Muscle of leg (tissue), 11 donors: Measurements from ENCODE around the gene APBA2. TPM values are rescaled to one million over a fixed set of nuclear protein-coding genes. Genes with fewer than 3 reads are reported as not detected.
"Not testable (repeated sequence)": the region's sequence is repeated elsewhere in the genome, so short reads cannot be mapped to it uniquely, and the experiment has no call there.

Source experiments
- DNase-seq: peaks from one replicate; pipeline ENCODE4 v3.0.0; 2013
- H3K27ac ChIP-seq: one replicate; pipeline ENCODE4 v1.5.1; 2013; ENCODE audit warnings: mild to moderate bottlenecking, low read length, control low read depth
- H3K27me3 ChIP-seq: one replicate; pipeline ENCODE4 v1.6.1; 2013; ENCODE audit warnings: low read length; ENCODE audit not compliant: control insufficient read depth, insufficient read depth
- H3K36me3 ChIP-seq: one replicate; pipeline ENCODE4 v1.6.1; 2013; ENCODE audit warnings: low read length; ENCODE audit not compliant: control insufficient read depth, insufficient read depth
- H3K4me1 ChIP-seq: one replicate; pipeline ENCODE4 v1.6.1; 2013; ENCODE audit warnings: low read length; ENCODE audit not compliant: control insufficient read depth, insufficient read depth
- H3K4me3 ChIP-seq: one replicate; pipeline ENCODE4 v1.5.1; 2013; ENCODE audit warnings: low read length, control low read depth
- H3K9me3 ChIP-seq: replicated peaks from 2 replicates; pipeline ENCODE4 v1.6.1; 2013; ENCODE audit warnings: low read depth, low read length; ENCODE audit not compliant: control insufficient read depth
- WGBS: methylation state at CpG from one replicate; pipeline ENCODE4 v1.1.5; 2013; ENCODE audit warnings: missing lambda C conversion rate; ENCODE audit not compliant: insufficient coverage; 5-methylcytosine and 5-hydroxymethylcytosine counted together
- polyA plus RNA-seq, 8 donors: library from polyadenylated mRNA; unstranded; fragments of 120-200 nt; gene quantifications; one replicate each; pipeline versions ENCODE4 v1.2.1 to v1.2.3, GENCODE V29; 2013; ENCODE audit warnings: inconsistent platforms in 1 of 8, low replicate concordance in 1 of 8; ENCODE audit not compliant: insufficient read length in 8 of 8, insufficient read depth in 1 of 8
- total RNA-seq: library from RNA; stranded (reverse); fragments of 120-200 nt; gene quantifications from one replicate; pipeline ENCODE4 v1.2.4, GENCODE V29; 2013

The APBA2 gene
- total and polyA plus RNA-seq, 9 donors: 4.0 to 9.7 (median 5.7) TPM

- DNase-seq: no peak
- Histone ChIP-seq H3K27me3 (no peaks in the 10 kb centered on the region), H3K36me3 (no peaks in the 10 kb centered on the region), H3K9me3 (no peaks in the 10 kb centered on the region), H3K4me1 (no peaks in the 10 kb centered on the region), H3K4me3 (no peak overlapping the region), H3K27ac (no peak overlapping the region)
- no CpG with 5 or more reads among the region's 2 CpGs for WGBS
Measured at GRCh38 chr15:29008846-29009245, 123.1 kb downstream of the APBA2 start.

DNA sequence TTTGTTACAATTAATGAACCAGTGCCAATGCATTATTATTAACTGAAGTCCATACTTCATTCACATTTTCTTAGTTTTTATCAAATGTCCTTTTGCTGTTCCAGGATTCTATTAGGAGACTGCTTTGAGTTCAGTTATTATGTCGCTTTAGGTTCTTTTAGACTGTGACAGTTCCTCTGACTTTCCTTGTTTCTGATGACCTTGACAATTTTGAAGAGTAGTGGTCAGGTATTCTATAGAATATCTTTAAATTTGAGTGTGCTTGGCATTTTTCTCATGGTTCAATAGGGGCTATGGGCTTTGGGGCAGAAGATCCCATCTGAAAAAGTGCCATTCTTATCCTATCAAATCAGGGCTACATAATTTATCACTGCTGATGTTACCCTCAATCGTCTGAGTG lies 126.3 kb downstream of the APBA2 start:
- Histone ChIP-seq H3K27me3 (no peaks in the 10 kb centered on the region), H3K27ac (no peak overlapping the region), H3K36me3 (no peaks in the 10 kb centered on the region), H3K9me3 (no peaks in the 10 kb centered on the region), H3K4me1 (no peaks in the 10 kb centered on the region), H3K4me3 (no peak overlapping the region)
- no CpG with 5 or more reads among the region's 2 CpGs for WGBS
- DNase-seq: no peak

GRCh38 chr15:29014493-29014892 lies 128.7 kb downstream of the APBA2 start:
- DNase-seq: no peak
- Histone ChIP-seq H3K9me3 (no peaks in the 10 kb centered on the region), H3K36me3 (no peaks in the 10 kb centered on the region), H3K4me1 (no peaks in the 10 kb centered on the region), H3K27ac (no peak overlapping the region), H3K4me3 (no peak overlapping the region), H3K27me3 (no peaks in the 10 kb centered on the region)
- WGBS: no CpG with 5 or more reads among the region's 1 CpG

DNA sequence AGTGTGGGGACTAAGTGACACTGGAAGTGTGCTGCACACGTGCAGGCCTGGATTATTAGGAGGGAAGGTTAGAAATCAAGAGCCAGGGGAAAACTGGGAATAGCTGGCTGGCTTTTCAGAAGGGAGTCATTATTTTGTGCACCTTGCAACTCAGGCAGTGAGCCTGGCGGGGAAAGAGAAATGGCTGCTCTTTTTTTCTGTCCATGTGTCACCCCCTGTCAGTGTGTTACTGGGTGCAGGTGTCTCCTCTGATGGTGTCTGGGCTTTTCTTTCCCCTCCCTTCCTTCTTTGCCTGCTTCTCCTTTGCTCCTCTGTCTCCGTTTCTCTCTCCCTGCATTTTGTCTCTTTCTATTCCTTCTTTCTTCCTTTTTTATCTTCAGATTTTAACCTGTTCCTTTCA lies 130.7 kb downstream of the APBA2 start:
- Histone ChIP-seq H3K4me3 (no peak overlapping the region), H3K4me1 (no peaks in the 10 kb centered on the region), H3K27ac (no peak overlapping the region), H3K9me3 (no peaks in the 10 kb centered on the region), H3K36me3 (no peaks in the 10 kb centered on the region), H3K27me3 (no peaks in the 10 kb centered on the region)
- no peak for DNase-seq
- 69% methylated on average over 2 of the region's 3 CpGs for WGBS

DNA sequence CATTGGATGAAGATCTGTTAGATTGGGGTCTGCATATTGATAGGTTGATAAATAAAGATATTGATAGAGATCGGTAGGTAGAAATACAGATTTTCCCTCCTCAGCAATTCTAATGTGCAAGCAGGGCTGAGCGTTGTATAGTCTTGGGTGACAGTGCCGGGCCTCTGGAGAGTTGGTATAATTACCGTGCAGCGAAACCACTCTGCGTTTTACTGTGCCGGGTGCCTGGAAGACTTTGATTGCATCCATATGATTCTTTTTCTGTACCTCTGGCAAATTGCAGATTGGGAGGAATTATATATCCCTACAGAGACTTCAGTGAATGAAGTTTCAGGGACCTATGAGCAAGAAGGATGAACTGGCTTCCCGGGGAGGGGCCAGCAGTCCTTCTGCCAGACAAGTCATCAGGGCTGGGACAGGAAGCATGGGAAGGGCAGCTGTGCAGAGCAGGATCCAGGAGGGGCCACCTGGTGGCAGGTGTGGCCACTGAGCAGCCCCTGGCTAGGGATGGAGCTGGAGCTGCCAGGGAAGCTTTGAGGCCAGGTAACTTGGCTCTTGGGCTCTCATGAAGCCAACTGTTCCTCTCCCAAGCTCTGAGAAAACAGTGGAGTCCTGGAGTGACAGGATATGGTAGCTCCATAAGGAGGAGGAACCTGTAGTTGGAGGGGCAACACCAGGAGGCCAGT lies 132.5 kb downstream of the APBA2 start:
- Histone ChIP-seq H3K4me1 (no peaks in the 10 kb centered on the region), H3K9me3 (no peaks in the 10 kb centered on the region), H3K27ac (no peak overlapping the region), H3K27me3 (no peaks in the 10 kb centered on the region), H3K4me3 (no peak overlapping the region), H3K36me3 (no peaks in the 10 kb centered on the region)
- DNase-seq: no peak
- 18% methylated on average over 1 of the region's 8 CpGs for WGBS

DNA sequence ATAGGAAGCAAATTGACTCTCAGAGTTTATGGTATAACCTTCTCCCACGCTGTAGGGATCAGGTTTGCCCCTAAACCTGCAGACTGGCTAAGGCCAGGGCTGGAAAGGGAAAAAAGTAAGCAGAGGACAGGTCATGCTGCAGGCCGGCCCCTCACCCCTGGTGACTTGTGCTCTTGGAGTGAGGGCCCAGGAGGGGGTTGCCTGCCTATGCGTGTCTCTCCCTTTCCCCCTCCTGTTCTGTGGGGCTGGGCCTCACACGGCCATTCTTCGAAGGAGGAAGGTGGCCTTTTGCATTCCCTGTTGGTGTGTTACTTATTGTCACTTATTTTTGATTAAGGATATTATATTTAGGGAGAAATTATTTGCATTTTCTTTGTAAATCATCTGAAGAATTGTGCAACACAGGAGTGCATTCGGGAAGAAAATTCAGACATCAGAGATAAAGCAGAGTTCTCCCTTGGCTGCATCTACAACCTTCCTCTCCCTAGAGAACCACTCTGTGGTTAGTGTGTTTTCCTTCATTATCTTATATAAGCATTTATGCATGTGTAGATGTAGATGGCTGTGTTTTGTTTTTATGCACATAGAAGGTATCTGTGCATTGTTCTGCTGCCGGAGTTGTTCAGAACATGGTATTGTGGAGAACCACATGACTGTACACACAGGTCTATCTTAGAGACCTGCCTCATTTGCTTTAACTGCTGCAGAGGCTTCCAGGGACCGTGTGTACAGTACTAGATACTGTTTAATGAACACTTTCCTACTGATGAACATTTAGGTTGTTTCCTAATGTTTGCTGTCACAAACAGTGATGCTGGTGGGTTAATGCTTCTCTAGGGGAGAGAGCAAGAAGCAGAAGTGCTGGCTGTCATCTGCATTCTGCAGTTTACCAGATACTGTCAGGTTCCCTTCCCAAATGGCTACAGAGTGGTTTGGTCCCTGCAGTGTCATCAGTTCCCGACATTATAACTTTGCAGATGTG lies 133.5 kb downstream of the APBA2 start:
- H3K36me3 ChIP-seq: no peaks in the 10 kb centered on the region
- no peaks in the 10 kb centered on the region for H3K27me3 ChIP-seq
- H3K9me3 ChIP-seq: no peaks in the 10 kb centered on the region
- no peak overlapping the region for H3K27ac ChIP-seq
- H3K4me1 ChIP-seq: no peaks in the 10 kb centered on the region
- DNase-seq: no peak
- no peak overlapping the region for H3K4me3 ChIP-seq
- 69% methylated on average over 3 of the region's 9 CpGs for WGBS

- peak; percentile 11 for DNase-seq
- no peaks in the 10 kb centered on the region for H3K36me3 ChIP-seq
- no peaks in the 10 kb centered on the region for H3K27me3 ChIP-seq
- no peaks in the 10 kb centered on the region for H3K4me1 ChIP-seq
- no peaks in the 10 kb centered on the region for H3K9me3 ChIP-seq
- H3K27ac ChIP-seq: no peak overlapping the region
- WGBS: no CpG with 5 or more reads among the region's 7 CpGs
- H3K4me3 ChIP-seq: no peak overlapping the region
Measured at GRCh38 chr15:29021857-29022256, 136.1 kb downstream of the APBA2 start.

GRCh38 chr15:29024662-29025061 lies 138.9 kb downstream of the APBA2 start:
- no peaks in the 10 kb centered on the region for H3K36me3 ChIP-seq
- no peak for DNase-seq
- H3K27me3 ChIP-seq: no peaks in the 10 kb centered on the region
- no peak overlapping the region for H3K4me3 ChIP-seq
- 80% methylated on average over 4 of the region's 5 CpGs for WGBS
- peaks cover 3% of the 10 kb centered on the region for H3K9me3 ChIP-seq
- no peak overlapping the region for H3K27ac ChIP-seq
- no peaks in the 10 kb centered on the region for H3K4me1 ChIP-seq

GRCh38 chr15:29025411-29025810 lies 139.6 kb downstream of the APBA2 start:
- H3K27ac ChIP-seq, H3K4me3 ChIP-seq, DNase-seq, H3K36me3 ChIP-seq, H3K27me3 ChIP-seq, H3K4me1 ChIP-seq, H3K9me3 ChIP-seq: not testable (repeated sequence)
- WGBS: 95% methylated on average over 11 of the region's 17 CpGs

GRCh38 chr15:29028158-29028557 lies 142.4 kb downstream of the APBA2 start:
- not testable (repeated sequence) for DNase-seq, H3K4me3 ChIP-seq, H3K36me3 ChIP-seq, H3K27me3 ChIP-seq, H3K27ac ChIP-seq, H3K4me1 ChIP-seq, H3K9me3 ChIP-seq
